GM12878 (cell line): ENCODE data around the gene PRKCQ. TPM values are rescaled to one million over a fixed set of nuclear protein-coding genes. Genes with fewer than 3 reads are reported as not detected.

ENCODE experiments used
- ATAC-seq: fragments of 200-7000 bp; cut with Tn5 transposase; 3 replicates; pipeline ENCODE4 v1.9.1; 2020; ENCODE audit warnings: mild to moderate bottlenecking, moderate library complexity
- BruUV-seq: library from RNA; stranded (reverse); fragments of 400-500 nt; replicated peaks from 2 replicates; lab custom pipeline; 2021; lab: Mats Ljungman, UMichigan
- CTCF ChIA-PET: fragments of 300-600 bp; sonication (Branson Sonifier 250); formaldehyde crosslinking; extraction: SDS; loops from one replicate; lab custom pipeline; 2021; ENCODE audit warnings: inconsistent platforms; lab: Yijun Ruan, JAX
- POLR2A ChIA-PET: fragments of 350-600 bp; formaldehyde crosslinking; extraction: SDS; loops from one replicate; lab custom pipeline; 2021; ENCODE audit warnings: inconsistent platforms; lab: Charles Lee
- RAD21 ChIA-PET: fragments of 300-600 bp; sonication (Branson Sonifier 250); formaldehyde crosslinking; loops from one replicate; lab custom pipeline; 2023; ENCODE audit warnings: antibody characterized with exemption; ENCODE audit not compliant: unreplicated experiment; lab: Charles Lee
- SMC1A ChIA-PET: fragments of 300-600 bp; sonication (Branson Sonifier 250); formaldehyde crosslinking; loops from one replicate; lab custom pipeline; 2023; ENCODE audit not compliant: unreplicated experiment, uncharacterized antibody; lab: Charles Lee
- DNase-seq: peaks from one replicate; pipeline ENCODE4 v3.0.0-alpha.2; 2011; ENCODE audit warnings: low read depth, low spot score
- FAIRE-seq: peaks from 3 replicates; lab custom pipeline; 2011; peaks lifted over from hg19 to GRCh38; lab: Jason Lieb, UNC
- H2AFZ ChIP-seq: 2 replicates; pipeline ENCODE4 v1.6.0; 2011; ENCODE audit warnings: low read depth, low read length, control low read depth; ENCODE audit not compliant: control insufficient read depth
- H3K27ac ChIP-seq: 2 replicates; pipeline ENCODE4 v1.5.1; 2011; ENCODE audit warnings: control low read depth; ENCODE audit not compliant: control insufficient read depth, insufficient read depth
- H3K27me3 ChIP-seq, 2 experiments: replicated peaks in 1 of 2; 2 replicates each; pipeline versions ENCODE4 v1.6.0 to v1.6.1; 2011; ENCODE audit warnings: low read length in 1 of 2; ENCODE audit not compliant: control insufficient read depth in 2 of 2, insufficient read depth in 2 of 2
- H3K36me3 ChIP-seq, 2 experiments: 2 replicates each; pipeline ENCODE4 v1.5.1; 2011; ENCODE audit warnings: low read length in 1 of 2; ENCODE audit not compliant: control insufficient read depth in 2 of 2, insufficient read depth in 2 of 2
- H3K4me1 ChIP-seq: 2 replicates; pipeline ENCODE4 v1.6.1; 2011; ENCODE audit warnings: mild to moderate bottlenecking, low read length, moderate library complexity, mixed read lengths; ENCODE audit not compliant: control insufficient read depth, insufficient read depth
- H3K4me2 ChIP-seq: 2 replicates; pipeline ENCODE4 v1.6.0; 2011; ENCODE audit warnings: control low read depth; ENCODE audit not compliant: control insufficient read depth, insufficient read depth
- H3K4me3 ChIP-seq: fragments of 200-600 bp; sonication (generic); 2 replicates; pipeline ENCODE4 v1.5.1; 2016
- H3K79me2 ChIP-seq: 2 replicates; pipeline ENCODE4 v1.6.0; 2011; ENCODE audit warnings: low read length; ENCODE audit not compliant: control insufficient read depth, insufficient read depth
- H3K9ac ChIP-seq: 2 replicates; pipeline ENCODE4 v1.8.0; 2011; ENCODE audit warnings: low read length, control low read depth, mixed read lengths; ENCODE audit not compliant: control insufficient read depth, insufficient read depth
- H3K9me3 ChIP-seq: replicated peaks from 3 replicates; pipeline ENCODE4 v1.5.1; 2011; ENCODE audit warnings: mild to moderate bottlenecking, low read length; ENCODE audit not compliant: control insufficient read depth, insufficient read depth
- H4K20me1 ChIP-seq: 2 replicates; pipeline ENCODE4 v1.6.0; 2011; ENCODE audit not compliant: control insufficient read depth, insufficient read depth
- SP1 ChIP-seq: IDR thresholded peaks from one replicate; pipeline ENCODE4 v1.6.1; 2011; ENCODE audit warnings: low read depth, low read length
- WGBS: methylation state at CpG from one replicate; pipeline ENCODE4 v1.1.6; 2016; ENCODE audit warnings: low lambda C conversion rate; ENCODE audit not compliant: insufficient replicate concordance, insufficient coverage; ENCODE audit errors: missing lambda C conversion rate; 5-methylcytosine and 5-hydroxymethylcytosine counted together
- in situ Hi-C: fragments of 300-500 bp; cut with MboI; formaldehyde crosslinking; loops from 9 replicates; pipeline ENCODE4 v1.14.3; 2018; ENCODE audit warnings: mixed read lengths
- intact Hi-C: fragments of 100-400 bp; cut with micrococcal nuclease; formaldehyde crosslinking; loops from one replicate; pipeline ENCODE4 v1.14.2; 2022; ENCODE audit not compliant: unreplicated experiment
- polyA plus RNA-seq, 11 experiments: library from polyadenylated mRNA; depleted of rRNA in 4 of 11; unstranded in 6 of 11; stranded (reverse) in 5 of 11; fragments of >200 nt; fragmentation: Nextera tagmentation in 4 of 11; fragmentation: Illumina TruSeq in 1 of 11; extraction: Ambion mirVana in 4 of 11; extraction: Trizol in 1 of 11; gene quantifications; 1 replicate in 1 of 11; 2 replicates in 10 of 11; pipeline versions ENCODE4 v1.2.1 to v1.2.3, GENCODE V29; 2011 to 2016; ENCODE audit warnings: inconsistent platforms in 2 of 11, missing spikeins in 2 of 11, low read depth in 1 of 11
- total RNA-seq, 4 experiments: library from RNA; depleted of rRNA in 3 of 4; stranded (reverse); fragments of >200 nt in 3 of 4; fragmentation: Illumina TruSeq in 1 of 4; extraction: Trizol in 1 of 4; gene quantifications; 2 replicates each; pipeline versions ENCODE4 v1.2.1 to v1.2.3, GENCODE V29; 2013 to 2021
- TF ChIP-seq, protein P1 (sequence below): fragments of 450-650 bp; IDR thresholded peaks from 2 replicates; pipeline ENCODE4 v1.6.1; 2016; ENCODE audit warnings: mild to moderate bottlenecking

The PRKCQ gene
- total and polyA plus RNA-seq, 10 of the 15 experiments (the other 5 are each of a cell fraction or from before 2014, with no cell fraction given): 0.26 to 8.9 (median 0.98) TPM

DNA sequence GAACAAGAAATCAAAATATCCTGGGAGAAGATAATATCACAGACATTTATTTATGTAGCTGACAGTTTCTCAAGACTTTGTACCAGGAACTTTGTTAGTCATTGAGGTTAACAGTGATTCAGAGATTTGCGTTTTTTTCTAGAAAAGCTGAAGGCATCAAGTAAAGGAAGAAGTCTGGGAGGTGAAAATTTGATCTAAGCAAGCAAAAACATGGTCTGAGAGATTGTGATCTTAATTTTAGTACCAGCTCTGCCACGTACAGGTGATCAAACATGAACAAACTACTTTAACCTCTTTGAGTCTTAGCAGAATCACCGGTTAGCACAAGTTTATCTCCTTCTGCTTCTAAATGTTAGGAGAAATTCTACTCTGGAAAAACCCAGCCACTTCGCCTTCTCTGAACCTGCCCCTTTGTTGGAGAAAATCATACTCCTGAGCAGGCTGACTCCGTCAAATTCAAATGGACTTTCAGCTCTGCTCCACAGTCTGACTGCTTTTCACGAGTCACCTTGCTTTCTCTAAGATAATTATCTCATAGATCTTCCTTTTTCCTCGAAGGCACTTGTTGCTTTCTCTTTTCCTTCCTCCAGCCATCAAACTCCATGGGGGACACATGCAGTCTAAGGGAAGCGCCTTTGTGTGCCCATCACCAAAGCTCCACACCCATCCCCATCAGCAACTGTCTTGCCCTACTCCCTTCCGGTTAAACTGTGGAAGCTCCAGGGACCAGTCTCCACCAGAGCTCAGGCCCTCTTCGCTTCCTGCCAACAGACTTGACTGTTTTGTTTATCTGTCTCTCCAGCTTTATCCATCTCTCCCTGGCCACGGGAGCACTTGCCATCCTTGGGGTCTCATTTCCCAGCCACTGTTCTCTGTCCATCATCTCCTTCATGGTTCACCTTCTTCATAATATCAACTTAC is 86.3 kb downstream of the PRKCQ start:
- no peak for DNase-seq
- ATAC-seq: no peak
- H3K79me2 ChIP-seq: no peaks in the 10 kb centered on the region

More for the DNA sequence above, 86.3 kb downstream of the PRKCQ start:
- FAIRE-seq: no peak
- in situ Hi-C loops: no loop called here
- TF ChIP-seq SP1: no peak
- TF ChIP-seq, protein P1, sequence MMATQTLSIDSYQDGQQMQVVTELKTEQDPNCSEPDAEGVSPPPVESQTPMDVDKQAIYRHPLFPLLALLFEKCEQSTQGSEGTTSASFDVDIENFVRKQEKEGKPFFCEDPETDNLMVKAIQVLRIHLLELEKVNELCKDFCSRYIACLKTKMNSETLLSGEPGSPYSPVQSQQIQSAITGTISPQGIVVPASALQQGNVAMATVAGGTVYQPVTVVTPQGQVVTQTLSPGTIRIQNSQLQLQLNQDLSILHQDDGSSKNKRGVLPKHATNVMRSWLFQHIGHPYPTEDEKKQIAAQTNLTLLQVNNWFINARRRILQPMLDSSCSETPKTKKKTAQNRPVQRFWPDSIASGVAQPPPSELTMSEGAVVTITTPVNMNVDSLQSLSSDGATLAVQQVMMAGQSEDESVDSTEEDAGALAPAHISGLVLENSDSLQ: peak; percentile 11; the same call in 1 of the 2 replicates
- ChIA-PET SMC1A (interaction anchor here (0.9 to 9.8 kb wide), 21 partner anchors 8 to 146 kb away, joined by 3 to 92 read pairs (median 5); no protein-coding TSS in a partner anchor), RAD21 (interaction anchor here (0.6 to 5.9 kb wide), 8 partner anchors 9 to 195 kb away, joined by 3 to 40 read pairs (median 6); no protein-coding TSS in a partner anchor), CTCF (interaction anchor here (0.8 to 1.3 kb wide), 8 partner anchors 9 to 84 kb away, joined by 3 to 6 read pairs (median 3); no protein-coding TSS in a partner anchor), POLR2A (interaction anchor here (0.5 to 1.6 kb wide), 7 partner anchors 11 to 245 kb away, joined by 3 to 7 read pairs (median 3); no protein-coding TSS in a partner anchor)
- no peaks in the 10 kb centered on the region; the same call in 1 of the 2 replicates for H4K20me1 ChIP-seq
- no peaks in the 10 kb centered on the region for H3K4me1 ChIP-seq
- H3K4me2 ChIP-seq: no peak overlapping the region
- no peak overlapping the region for H3K4me3 ChIP-seq
- no TSS peak for BruUV-seq
- H3K9me3 ChIP-seq: no peaks in the 10 kb centered on the region; the same call in 2 of the 3 replicates
- WGBS: 23% methylated on average over 11 of the region's 11 CpGs
- no peak overlapping the region for H3K9ac ChIP-seq
- no peak overlapping the region for H2AFZ ChIP-seq
- H3K27ac ChIP-seq: no peak overlapping the region
- H3K27me3 ChIP-seq: peaks cover 0 to 2% of the 10 kb centered on the region in 2 experiments; a peak in 3 of 4 replicates
- H3K36me3 ChIP-seq: no peaks in the 10 kb centered on the region
- intact Hi-C loops: no loop called here
